HepG2 (cell line): ENCODE results near the gene MEAF6. TPM values are rescaled to one million over a fixed set of nuclear protein-coding genes. Genes with fewer than 3 reads are reported as not detected.

Experiments used
- ATAC-seq: fragments of 200-7000 bp; cut with Tn5 transposase; 3 replicates; pipeline ENCODE4 v1.9.1; 2020; ENCODE audit warnings: mild to moderate bottlenecking, moderate library complexity
- BruUV-seq: library from RNA; stranded (reverse); fragments of 400-500 nt; replicated peaks from 2 replicates; lab custom pipeline; 2021; lab: Mats Ljungman, UMichigan
- CTCF ChIA-PET: fragments of 300-600 bp; formaldehyde crosslinking; extraction: SDS; loops from one replicate; lab custom pipeline; 2021; ENCODE audit warnings: low total read pairs, inconsistent platforms, low intra/inter-chr PET ratio; lab: Yijun Ruan, JAX
- POLR2A ChIA-PET: fragments of 350-600 bp; sonication (Branson Sonifier 250); formaldehyde crosslinking; loops from one replicate; lab custom pipeline; 2020; ENCODE audit warnings: antibody characterized with exemption, inconsistent platforms; lab: Yijun Ruan, JAX
- DNase-seq: peaks from one replicate; pipeline ENCODE4 v3.0.0-alpha.2; 2015; ENCODE audit warnings: low spot score
- FAIRE-seq: peaks from 3 replicates; lab custom pipeline; 2011; peaks lifted over from hg19 to GRCh38; lab: Jason Lieb, UNC
- H2AFZ ChIP-seq: one replicate; pipeline ENCODE4 v1.6.1; 2011; ENCODE audit warnings: low read length, inconsistent platforms
- H3K27ac ChIP-seq: fragments of 300-600 bp; 3 replicates; pipeline ENCODE4 v1.8.0; 2011; ENCODE audit warnings: mixed run types, mild to moderate bottlenecking, mixed read lengths, low read length, inconsistent platforms; ENCODE audit not compliant: insufficient read depth; ENCODE audit errors: extremely low read length
- H3K27me3 ChIP-seq, 2 experiments: fragments of 200-600 bp in 1 of 2; 2 replicates in 1 of 2; 3 replicates in 1 of 2; pipeline versions ENCODE4 v1.6.0 to v1.8.0; 2011; ENCODE audit warnings: low read length in 2 of 2, mild to moderate bottlenecking in 2 of 2, moderate library complexity in 2 of 2, inconsistent platforms in 1 of 2; ENCODE audit not compliant: insufficient read depth in 2 of 2, control insufficient read depth in 1 of 2
- H3K36me3 ChIP-seq, 2 experiments: fragments of 200-600 bp in 1 of 2; replicated peaks in 1 of 2; 2 replicates in 1 of 2; 3 replicates in 1 of 2; pipeline versions ENCODE4 v1.5.1 to v1.8.0; 2011; ENCODE audit warnings: low read length in 2 of 2, inconsistent platforms in 1 of 2; ENCODE audit not compliant: insufficient read depth in 2 of 2, control insufficient read depth in 1 of 2
- H3K4me1 ChIP-seq: 2 replicates; pipeline ENCODE4 v1.5.1; 2012; ENCODE audit warnings: low read length, inconsistent platforms; ENCODE audit not compliant: insufficient read depth
- H3K4me2 ChIP-seq: 2 replicates; pipeline ENCODE4 v1.6.0; 2011; ENCODE audit warnings: low read depth, low read length, inconsistent platforms
- H3K4me3 ChIP-seq, 3 experiments: fragments of 200-600 bp in 1 of 3; sonication (generic), shearing (Covaris generic) in 1 of 3; replicated peaks in 1 of 3; 2 replicates each; pipeline ENCODE4 v1.5.1; 2011 to 2016; ENCODE audit warnings: low read length in 3 of 3, inconsistent platforms in 2 of 3, low read depth in 2 of 3, mild to moderate bottlenecking in 2 of 3, control low read depth in 1 of 3, mixed read lengths in 1 of 3; ENCODE audit not compliant: insufficient read depth in 1 of 3
- H3K79me2 ChIP-seq: one replicate; pipeline ENCODE4 v1.6.1; 2011; ENCODE audit warnings: low read length, inconsistent platforms; ENCODE audit not compliant: insufficient read depth
- H3K9ac ChIP-seq: 2 replicates; pipeline ENCODE4 v1.6.0; 2011; ENCODE audit warnings: mild to moderate bottlenecking, low read depth, low read length, inconsistent platforms; ENCODE audit not compliant: insufficient read depth
- H3K9me3 ChIP-seq: 2 replicates; pipeline ENCODE4 v1.5.1; 2012; ENCODE audit warnings: mild to moderate bottlenecking, low read length
- H4K20me1 ChIP-seq: 2 replicates; pipeline ENCODE4 v1.6.0; 2011; ENCODE audit warnings: inconsistent platforms, mild to moderate bottlenecking, low read length, moderate library complexity; ENCODE audit not compliant: insufficient read depth
- ATRX ChIP-seq: sonication (generic); formaldehyde crosslinking; IDR thresholded peaks from 2 replicates; pipeline ENCODE4 v1.4.0; 2020; ENCODE audit warnings: missing genetic modification reagents, borderline replicate concordance
- EZH2 ChIP-seq: conservative IDR thresholded peaks from 2 replicates; pipeline ENCODE4 v1.6.1; 2012; ENCODE audit warnings: mild to moderate bottlenecking, low read depth, low read length, moderate library complexity
- KLF16 ChIP-seq, 2 experiments: sonication (generic) in 1 of 2; formaldehyde crosslinking in 1 of 2; IDR thresholded peaks; 2 replicates each; pipeline versions ENCODE4 v1.6.1 to v1.8.0; 2016 to 2023; ENCODE audit warnings: missing genetic modification reagents in 2 of 2, missing compliant biosample characterization in 1 of 2
- SMC3 ChIP-seq: IDR thresholded peaks from 2 replicates; pipeline ENCODE4 v1.6.1; 2011; ENCODE audit warnings: low read length, improper control_type of control experiment
- SRSF4 ChIP-seq: fragments of 200-400 bp; formaldehyde crosslinking; IDR thresholded peaks from one replicate; pipeline ENCODE4 v1.6.1; 2018; ENCODE audit warnings: mild to moderate bottlenecking, low read depth, low read length, moderate library complexity; ENCODE audit not compliant: poor library complexity, severe bottlenecking
- ZBTB7A ChIP-seq: sonication (generic); formaldehyde crosslinking; IDR thresholded peaks from 2 replicates; pipeline ENCODE4 v1.8.0; 2022; ENCODE audit warnings: mild to moderate bottlenecking, missing genetic modification reagents
- ZNF235 ChIP-seq: sonication (generic); formaldehyde crosslinking; IDR thresholded peaks from 2 replicates; pipeline ENCODE4 v1.8.1; 2023; ENCODE audit warnings: mild to moderate bottlenecking, missing genetic modification reagents, borderline replicate concordance
- WGBS: methylation state at CpG from one replicate; pipeline ENCODE4 v1.1.6; 2017; ENCODE audit warnings: low lambda C conversion rate; 5-methylcytosine and 5-hydroxymethylcytosine counted together
- in situ Hi-C: cut with HindIII; loops from 2 replicates; pipeline ENCODE4 v1.10.0; 2017; ENCODE audit warnings: low pct_unique_long_range_greater_than_20kb; ENCODE audit not compliant: extremely low pct_ligation_motif_present
- intact Hi-C: fragments of 100-400 bp; cut with micrococcal nuclease; formaldehyde crosslinking; loops from one replicate; pipeline ENCODE4 v1.10.0; 2022; ENCODE audit not compliant: unreplicated experiment
- polyA plus RNA-seq, 8 experiments: library from polyadenylated mRNA; depleted of rRNA in 3 of 8; stranded (reverse) in 7 of 8; unstranded in 1 of 8; fragments of >200 nt; fragmentation: Illumina TruSeq in 4 of 8; extraction: Trizol in 4 of 8; gene quantifications; 2 replicates each; pipeline versions ENCODE4 v1.2.1 to v1.2.3, GENCODE V29; 2011 to 2016; ENCODE audit warnings: low read depth in 4 of 8, missing spikeins in 1 of 8, mixed read lengths in 1 of 8; ENCODE audit not compliant: insufficient read depth in 1 of 8
- total RNA-seq, 5 experiments: library from RNA; depleted of rRNA; stranded (reverse); fragments of >200 nt; fragmentation: Illumina TruSeq; extraction: Trizol; gene quantifications; 2 replicates each; pipeline ENCODE4 v1.2.3, GENCODE V29; 2016; ENCODE audit warnings: low read depth in 1 of 5
- TF ChIP-seq, protein P1 (sequence below): sonication (generic); formaldehyde crosslinking; IDR thresholded peaks from 2 replicates; pipeline ENCODE4 v1.4.0; 2020; ENCODE audit warnings: mild to moderate bottlenecking, missing genetic modification reagents
- TF ChIP-seq, protein P2 (sequence below), 2 experiments: IDR thresholded peaks; 2 replicates each; pipeline ENCODE4 v1.6.1; 2011 to 2012; ENCODE audit warnings: low read length in 2 of 2, borderline replicate concordance in 1 of 2, low read depth in 1 of 2, mild to moderate bottlenecking in 1 of 2, moderate library complexity in 1 of 2
- TF ChIP-seq, protein P3 (sequence below): sonication (generic); formaldehyde crosslinking; IDR thresholded peaks from 2 replicates; pipeline ENCODE4 v1.4.0; 2020; ENCODE audit warnings: missing genetic modification reagents

MEAF6 gene
- total and polyA plus RNA-seq, 2 of the 13 experiments (the other 11 are each of a cell fraction or from before 2014, with no cell fraction given) = 29.5 to 45.6 TPM

DNA sequence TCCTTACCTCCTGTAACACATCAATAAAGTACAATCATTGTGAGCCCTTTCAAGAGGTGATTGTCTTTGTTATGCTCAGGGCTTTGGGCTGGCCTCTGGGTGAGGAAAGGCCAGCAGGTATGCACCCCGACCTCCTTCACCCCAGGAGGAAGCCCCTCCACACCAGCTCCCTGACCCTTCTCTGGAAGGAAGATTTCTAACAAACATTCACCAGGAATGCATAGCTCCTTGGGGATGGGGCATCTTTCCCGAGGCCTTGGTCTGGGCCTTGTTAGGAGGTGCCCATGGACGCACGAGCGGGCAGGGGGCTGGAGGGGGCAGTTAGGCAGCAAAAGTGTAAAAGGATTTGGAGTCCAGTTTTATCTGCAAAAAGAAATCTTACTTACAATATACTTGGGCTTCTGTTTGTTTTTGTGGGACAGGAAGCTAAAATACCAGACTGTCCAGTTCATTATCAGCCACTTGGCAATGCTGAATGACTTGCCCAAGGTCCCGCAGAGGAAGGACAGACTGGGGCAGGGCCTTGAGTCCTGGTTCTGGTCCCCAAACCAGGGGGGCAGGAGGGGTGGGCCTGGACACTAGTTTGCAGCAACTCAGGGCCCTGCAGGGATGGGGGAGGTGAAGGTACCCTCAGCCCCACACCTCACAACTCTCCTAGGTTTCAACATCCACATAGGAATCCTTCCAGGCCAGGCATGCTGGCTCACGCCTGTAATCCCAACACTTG lies 30.1 kb downstream of the MEAF6 start:
- intact Hi-C loops = no loop called here
- ATAC-seq (peak; percentile 2; the same call in 1 of the 3 replicates), DNase-seq (no peak)
- no peak overlapping the region for H3K27ac ChIP-seq
- ChIA-PET POLR2A (interaction anchor here (1.0 to 4.3 kb wide), 5 partner anchors 8 to 30 kb away, joined by 3 to 57 read pairs (median 5); partner anchors contain the start of genes MEAF6 and ZC3H12A), CTCF (no interaction called here)
- no peak for TF ChIP-seq ZNF235 (CRISPR knock-in tag)
- TF ChIP-seq, protein P1, sequence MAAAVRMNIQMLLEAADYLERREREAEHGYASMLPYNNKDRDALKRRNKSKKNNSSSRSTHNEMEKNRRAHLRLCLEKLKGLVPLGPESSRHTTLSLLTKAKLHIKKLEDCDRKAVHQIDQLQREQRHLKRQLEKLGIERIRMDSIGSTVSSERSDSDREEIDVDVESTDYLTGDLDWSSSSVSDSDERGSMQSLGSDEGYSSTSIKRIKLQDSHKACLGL (CRISPR knock-in tag) = no peak
- TF ChIP-seq, protein P2, sequence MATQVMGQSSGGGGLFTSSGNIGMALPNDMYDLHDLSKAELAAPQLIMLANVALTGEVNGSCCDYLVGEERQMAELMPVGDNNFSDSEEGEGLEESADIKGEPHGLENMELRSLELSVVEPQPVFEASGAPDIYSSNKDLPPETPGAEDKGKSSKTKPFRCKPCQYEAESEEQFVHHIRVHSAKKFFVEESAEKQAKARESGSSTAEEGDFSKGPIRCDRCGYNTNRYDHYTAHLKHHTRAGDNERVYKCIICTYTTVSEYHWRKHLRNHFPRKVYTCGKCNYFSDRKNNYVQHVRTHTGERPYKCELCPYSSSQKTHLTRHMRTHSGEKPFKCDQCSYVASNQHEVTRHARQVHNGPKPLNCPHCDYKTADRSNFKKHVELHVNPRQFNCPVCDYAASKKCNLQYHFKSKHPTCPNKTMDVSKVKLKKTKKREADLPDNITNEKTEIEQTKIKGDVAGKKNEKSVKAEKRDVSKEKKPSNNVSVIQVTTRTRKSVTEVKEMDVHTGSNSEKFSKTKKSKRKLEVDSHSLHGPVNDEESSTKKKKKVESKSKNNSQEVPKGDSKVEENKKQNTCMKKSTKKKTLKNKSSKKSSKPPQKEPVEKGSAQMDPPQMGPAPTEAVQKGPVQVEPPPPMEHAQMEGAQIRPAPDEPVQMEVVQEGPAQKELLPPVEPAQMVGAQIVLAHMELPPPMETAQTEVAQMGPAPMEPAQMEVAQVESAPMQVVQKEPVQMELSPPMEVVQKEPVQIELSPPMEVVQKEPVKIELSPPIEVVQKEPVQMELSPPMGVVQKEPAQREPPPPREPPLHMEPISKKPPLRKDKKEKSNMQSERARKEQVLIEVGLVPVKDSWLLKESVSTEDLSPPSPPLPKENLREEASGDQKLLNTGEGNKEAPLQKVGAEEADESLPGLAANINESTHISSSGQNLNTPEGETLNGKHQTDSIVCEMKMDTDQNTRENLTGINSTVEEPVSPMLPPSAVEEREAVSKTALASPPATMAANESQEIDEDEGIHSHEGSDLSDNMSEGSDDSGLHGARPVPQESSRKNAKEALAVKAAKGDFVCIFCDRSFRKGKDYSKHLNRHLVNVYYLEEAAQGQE (IDR thresholded peaks at IDR 0.05; ENCODE audit: borderline replicate concordance in 1 of 2, low read depth in 1 of 2, low read length in 2 of 2) = no peak
- no peak for TF ChIP-seq EZH2
- no peak for TF ChIP-seq SRSF4
- TF ChIP-seq ATRX = no peak
- TF ChIP-seq, protein P3, sequence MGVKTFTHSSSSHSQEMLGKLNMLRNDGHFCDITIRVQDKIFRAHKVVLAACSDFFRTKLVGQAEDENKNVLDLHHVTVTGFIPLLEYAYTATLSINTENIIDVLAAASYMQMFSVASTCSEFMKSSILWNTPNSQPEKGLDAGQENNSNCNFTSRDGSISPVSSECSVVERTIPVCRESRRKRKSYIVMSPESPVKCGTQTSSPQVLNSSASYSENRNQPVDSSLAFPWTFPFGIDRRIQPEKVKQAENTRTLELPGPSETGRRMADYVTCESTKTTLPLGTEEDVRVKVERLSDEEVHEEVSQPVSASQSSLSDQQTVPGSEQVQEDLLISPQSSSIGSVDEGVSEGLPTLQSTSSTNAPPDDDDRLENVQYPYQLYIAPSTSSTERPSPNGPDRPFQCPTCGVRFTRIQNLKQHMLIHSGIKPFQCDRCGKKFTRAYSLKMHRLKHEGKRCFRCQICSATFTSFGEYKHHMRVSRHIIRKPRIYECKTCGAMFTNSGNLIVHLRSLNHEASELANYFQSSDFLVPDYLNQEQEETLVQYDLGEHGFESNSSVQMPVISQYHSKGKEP (CRISPR knock-in tag) = no peak
- no peak for TF ChIP-seq ZBTB7A (CRISPR knock-in tag)
- TF ChIP-seq KLF16 (CRISPR knock-in tag; IDR thresholded peaks at IDR 0.05) = no peak
- TF ChIP-seq SMC3 = no peak
- TF ChIP-seq, all 625 proteins: peak for 0
- no TSS peak for BruUV-seq
- H4K20me1 ChIP-seq = no peaks in the 10 kb centered on the region
- H3K36me3 ChIP-seq = peaks cover 17 to 43% of the 10 kb centered on the region in 2 experiments
- no peak overlapping the region for H3K4me2 ChIP-seq
- in situ Hi-C loops = loop anchor here (5.0 kb wide), 1 partner anchor 32 kb away; no protein-coding TSS in a partner anchor
- no peak overlapping the region for H3K9ac ChIP-seq
- WGBS = 84% methylated on average over 6 of the region's 7 CpGs
- no peaks in the 10 kb centered on the region for H3K79me2 ChIP-seq
- no peak overlapping the region for H3K4me3 ChIP-seq
- no peaks in the 10 kb centered on the region for H3K9me3 ChIP-seq
- H3K4me1 ChIP-seq = peaks cover 22% of the 10 kb centered on the region
- FAIRE-seq = no peak
- no peak overlapping the region for H2AFZ ChIP-seq
- no peaks in the 10 kb centered on the region for H3K27me3 ChIP-seq
